GM21423 (cell line): ENCODE measurements around the gene COL23A1.

Experiments
- ATAC-seq: cut with Tn5 transposase; IDR thresholded peaks from one replicate; pipeline ENCODE4 v1.9.1; 2021; ENCODE audit warnings: mild to moderate bottlenecking, moderate library complexity; ENCODE audit not compliant: unreplicated experiment

Gene COL23A1

DNA sequence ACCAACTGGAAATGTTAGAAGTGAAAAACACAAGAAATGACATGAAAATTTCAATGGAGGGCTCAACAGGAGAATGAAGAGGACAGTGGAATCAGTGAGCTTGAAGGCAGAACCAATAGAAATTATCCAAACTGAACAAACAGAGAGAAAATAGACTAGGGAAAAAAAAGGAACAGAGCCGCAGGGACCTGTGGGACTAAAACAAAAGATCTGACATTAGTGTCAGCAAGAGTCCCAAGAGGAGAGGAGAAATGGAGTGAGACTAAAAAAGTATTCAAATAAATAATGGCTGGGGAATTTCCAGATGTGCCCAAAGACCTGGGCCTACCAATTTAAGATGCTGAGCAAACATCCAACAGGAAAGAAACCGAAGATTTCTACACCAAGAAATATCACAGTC is 182.5 kb downstream of the COL23A1 start:
- no peak for ATAC-seq

DNA sequence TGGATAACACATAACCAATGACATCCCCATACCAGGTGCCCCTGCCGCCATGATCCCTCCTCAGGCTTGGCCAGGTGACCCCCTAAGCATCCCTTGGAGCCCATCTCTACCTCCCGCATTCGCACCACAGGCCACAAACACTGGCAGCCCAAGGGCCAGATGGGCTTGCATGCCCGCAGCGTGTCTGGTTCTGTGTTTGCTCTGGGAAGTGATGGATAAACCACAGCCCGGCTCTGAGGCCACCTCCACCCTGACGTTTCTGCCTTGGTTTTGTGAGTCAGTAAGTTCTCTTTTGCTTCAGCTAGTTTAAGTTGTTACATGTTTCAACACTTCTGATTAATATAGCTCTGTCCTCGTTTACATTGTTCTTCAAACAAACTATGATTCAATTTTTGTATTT is 185.2 kb downstream of the COL23A1 start:
- ATAC-seq = no peak

GRCh38 chr5:178403956-178404600 is 186.1 kb downstream of the COL23A1 start:
- no peak for ATAC-seq

- no peak for ATAC-seq
Measured at GRCh38 chr5:178403351-178403750, 186.8 kb downstream of the COL23A1 start.

- ATAC-seq = no peak
Measured at GRCh38 chr5:178399701-178400095, 190.5 kb downstream of the COL23A1 start.

DNA sequence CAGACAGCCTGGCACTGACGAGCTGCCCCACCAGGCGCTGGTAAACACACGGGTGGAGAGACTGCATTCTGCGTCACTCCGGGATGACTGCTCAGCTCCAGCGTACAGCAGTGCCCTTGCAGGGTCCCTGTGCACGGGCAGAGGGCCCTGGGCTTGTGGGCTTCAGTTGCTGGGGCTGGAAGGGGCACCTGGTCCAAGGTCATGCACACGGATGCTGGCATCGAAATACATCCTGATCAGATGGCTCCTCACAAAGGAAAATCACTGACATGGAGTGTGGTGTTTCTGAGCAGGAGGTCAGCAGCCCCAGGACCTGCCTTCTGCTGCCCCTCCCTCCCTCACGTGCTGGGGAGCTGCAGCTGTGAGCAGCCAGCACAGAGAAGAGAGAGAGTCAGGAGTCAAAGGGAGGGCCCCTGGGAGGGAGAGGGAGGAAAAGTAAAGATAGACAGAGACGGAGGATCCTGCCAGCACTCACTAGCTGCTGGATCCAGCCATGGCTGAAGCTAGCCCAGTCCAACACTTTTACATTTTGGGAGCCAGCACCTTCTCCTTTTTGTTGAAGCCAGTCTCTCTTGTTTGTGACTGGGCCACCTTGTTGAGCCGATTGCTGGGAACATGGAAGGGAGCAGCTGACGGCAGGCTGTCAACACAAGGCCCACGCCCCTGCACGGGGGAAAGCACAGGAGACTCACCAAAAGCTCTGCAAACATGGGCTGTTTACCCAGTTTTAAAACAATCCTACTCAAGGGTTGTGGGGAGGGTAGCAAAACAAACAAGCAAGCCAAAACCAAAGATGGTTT is 191.1 kb downstream of the COL23A1 start:
- no peak for ATAC-seq

DNA sequence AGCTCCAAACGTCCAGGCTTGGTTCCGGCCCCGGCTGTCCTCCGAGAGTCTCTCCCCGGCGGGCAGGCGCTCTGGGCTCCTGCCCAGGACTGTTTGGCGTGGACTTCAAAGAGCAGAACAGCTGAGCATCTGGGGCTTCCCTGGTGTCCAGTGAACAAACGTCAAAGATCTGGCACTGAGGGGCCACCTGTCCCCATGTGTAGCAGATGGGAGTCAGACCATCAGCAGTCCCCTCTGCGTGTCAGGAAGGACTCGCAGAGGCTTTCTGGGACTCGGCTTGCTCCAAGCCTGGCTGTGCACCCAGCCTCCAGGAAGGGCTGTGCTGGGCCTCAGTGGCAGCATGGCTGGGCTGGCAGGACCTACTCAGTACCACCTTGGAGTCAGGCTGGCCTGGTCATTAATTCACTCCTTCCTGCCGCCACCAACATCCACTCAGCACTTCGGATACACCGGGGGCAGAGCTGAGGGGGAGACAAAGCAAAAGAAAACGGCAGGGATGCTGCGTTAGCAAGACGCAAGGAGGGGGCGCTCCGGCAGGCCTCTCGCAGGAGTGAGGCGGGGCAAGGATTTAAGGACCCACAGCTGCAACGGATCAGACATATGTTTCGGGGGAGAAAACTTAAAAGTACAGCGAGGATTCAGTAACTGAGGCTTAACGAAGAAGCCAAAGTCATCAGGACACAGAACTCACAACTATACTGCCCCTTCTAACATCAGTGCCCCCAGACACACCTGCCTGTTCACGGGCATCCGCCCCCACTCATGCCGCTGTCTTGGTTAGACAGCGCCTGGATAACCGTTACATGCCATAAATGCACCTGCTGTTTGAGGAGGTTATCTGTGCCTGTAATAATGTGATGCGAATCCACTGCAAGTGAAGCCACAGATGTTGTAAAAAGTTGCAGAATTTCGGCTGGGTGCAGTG is 193.1 kb downstream of the COL23A1 start:
- ATAC-seq = no peak

GRCh38 chr5:178394074-178394473 is 196.1 kb downstream of the COL23A1 start:
- no peak for ATAC-seq

DNA sequence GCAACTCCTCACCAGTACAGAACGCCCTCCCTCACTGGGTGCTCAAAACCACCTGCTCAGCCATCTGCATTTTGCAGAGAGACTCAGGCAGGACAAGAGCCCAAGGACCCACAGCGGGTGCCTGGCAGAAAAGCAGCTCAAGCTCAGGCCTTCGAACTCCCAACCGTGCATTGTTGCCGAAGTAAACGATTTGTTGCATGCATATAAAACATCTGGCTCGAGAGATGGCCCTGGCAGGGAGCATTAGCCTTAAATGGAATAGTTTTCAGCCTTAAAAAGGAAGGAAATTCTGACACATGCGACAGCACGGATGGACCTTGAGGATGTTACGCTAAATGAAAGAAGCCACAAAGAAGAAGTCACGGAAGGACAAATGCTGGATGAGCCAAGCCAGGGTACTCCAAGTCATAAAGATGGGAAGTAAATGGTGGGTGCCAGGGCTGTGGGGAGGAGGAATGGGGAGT is 197.2 kb downstream of the COL23A1 start:
- ATAC-seq = no peak

DNA sequence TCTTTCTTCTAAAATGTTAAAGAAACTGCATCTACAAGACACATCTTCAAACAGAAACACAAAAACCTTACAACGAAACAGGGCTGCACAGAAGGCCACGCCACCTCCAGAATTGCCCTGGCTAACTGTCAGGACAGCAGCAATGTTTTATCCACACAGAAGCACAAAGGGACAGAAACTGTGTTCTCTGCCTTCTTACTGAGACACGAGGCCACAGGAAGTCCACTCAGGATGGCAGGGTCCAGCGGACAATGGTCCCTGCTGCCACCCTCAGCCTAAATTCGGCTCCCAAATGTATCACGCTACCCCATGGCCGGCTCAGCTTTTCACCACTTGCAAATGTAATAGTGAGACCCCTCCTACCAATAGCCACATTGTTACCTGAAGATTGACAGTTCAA is 197.8 kb downstream of the COL23A1 start:
- no peak for ATAC-seq

DNA sequence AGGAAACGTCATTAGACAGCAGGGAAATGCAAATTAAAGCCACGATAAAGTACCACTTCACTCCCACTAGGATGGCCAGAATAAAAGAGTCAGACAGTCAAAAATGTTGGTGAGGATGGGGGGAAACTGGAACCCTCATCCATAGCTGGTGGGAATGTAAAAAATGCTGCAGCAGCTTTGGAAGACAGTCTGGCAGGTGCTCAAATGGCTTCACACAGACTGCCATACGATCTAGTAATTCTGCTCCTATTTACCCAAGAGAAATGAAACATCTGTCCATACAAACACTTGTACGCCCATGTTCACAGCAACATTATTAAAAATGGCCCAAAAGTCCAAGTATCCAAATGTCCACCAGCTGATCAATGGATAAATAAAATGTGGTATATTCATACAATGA is 198.7 kb downstream of the COL23A1 start:
- no peak for ATAC-seq

- no peak for ATAC-seq
Measured at GRCh38 chr5:178389796-178390195, 200.4 kb downstream of the COL23A1 start.

- ATAC-seq = no peak
Measured at GRCh38 chr5:178389026-178389729, 201.0 kb downstream of the COL23A1 start.

GRCh38 chr5:178388386-178389025 is 201.7 kb downstream of the COL23A1 start:
- no peak for ATAC-seq

GRCh38 chr5:178387856-178388190 is 202.4 kb downstream of the COL23A1 start:
- no peak for ATAC-seq

DNA sequence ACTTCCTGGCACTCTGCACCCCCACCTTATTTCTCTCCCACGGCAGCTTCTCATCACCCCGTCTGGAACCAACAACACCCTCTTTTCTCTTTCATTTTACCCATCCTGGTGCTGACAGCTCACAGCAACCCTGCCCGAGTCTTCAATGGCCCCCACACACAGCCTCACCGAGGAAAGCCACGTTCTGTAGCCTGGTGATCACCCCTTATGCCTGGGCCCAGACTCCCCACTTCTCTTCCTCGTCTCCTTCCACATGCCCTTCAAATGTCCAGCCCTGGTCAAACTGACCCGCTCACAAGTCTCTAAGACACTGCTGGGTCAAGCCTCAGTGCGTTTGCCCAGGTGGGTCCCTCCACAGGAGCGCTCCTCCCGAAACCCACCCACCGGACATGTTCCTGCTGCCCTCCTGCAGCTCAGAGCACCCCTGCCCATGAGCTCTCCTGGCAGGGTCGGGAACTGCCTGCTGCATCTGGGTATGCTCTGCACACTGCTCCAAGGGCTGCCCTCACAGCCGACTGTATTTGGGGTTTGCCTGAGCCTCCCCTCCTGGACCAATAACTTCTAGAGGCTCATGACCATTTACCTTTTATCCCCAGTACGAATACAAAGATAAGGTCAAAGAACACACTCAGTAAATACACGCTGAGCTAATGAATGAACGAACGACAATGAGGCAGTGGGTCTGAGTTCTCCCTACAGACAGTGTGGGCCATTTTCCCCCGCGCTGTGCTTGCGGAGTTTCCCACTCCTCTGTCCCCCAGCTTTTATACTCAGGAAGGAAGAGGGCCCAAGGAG is 202.9 kb downstream of the COL23A1 start:
- no peak for ATAC-seq

DNA sequence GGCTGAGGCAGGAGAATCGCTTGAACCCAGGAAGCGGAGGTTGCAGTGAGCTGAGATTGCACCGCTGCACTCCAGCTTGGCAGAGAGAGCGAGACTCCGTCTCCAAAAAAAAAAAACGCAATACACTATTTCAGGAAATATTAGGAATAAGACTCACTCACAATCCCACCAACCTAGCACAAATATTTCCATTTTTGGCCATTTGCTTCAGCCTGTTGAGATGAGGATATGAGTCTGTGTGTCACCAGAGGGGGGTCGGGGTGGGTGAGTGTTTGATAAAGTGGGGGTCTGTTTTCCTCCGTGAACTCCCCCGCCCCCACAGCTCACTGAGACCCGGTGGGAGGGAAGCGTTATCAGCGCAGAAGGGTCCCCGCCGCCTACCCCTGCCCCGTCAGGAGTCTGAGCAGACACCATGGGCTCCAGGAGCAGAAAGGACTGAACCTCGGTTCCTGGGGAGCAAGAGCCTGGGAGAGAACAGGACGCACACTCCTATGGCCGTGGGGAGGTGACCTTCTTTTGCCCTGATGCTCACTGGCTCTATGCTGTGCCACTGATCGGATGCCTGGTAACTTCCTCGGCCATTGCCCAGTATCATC is 203.8 kb downstream of the COL23A1 start:
- no peak for ATAC-seq

- ATAC-seq = no peak
Measured at GRCh38 chr5:178385496-178385890, 204.7 kb downstream of the COL23A1 start.

- ATAC-seq = no peak
Measured at GRCh38 chr5:178384816-178385495, 205.2 kb downstream of the COL23A1 start.
